Stimulated activated CD8-positive, alpha-beta memory T cell treated with anti-CD3 and anti-CD28 coated beads, Interleukin-4, amount 100 ng/mL, for 4 hours (primary cell): Measurements from ENCODE around the gene SEMA4D.

Source experiments
- DNase-seq, 2 donors: peaks; one replicate each; pipeline ENCODE4 v3.0.0-alpha.2; 2020; ENCODE audit warnings: low read depth in 2 of 2, low spot score in 1 of 2

SEMA4D gene

GRCh38 chr9:89497978-89498851 is at the start of gene SEMA4D:
SEMA4D (minus strand) TSS chr9:89498113; CDS start chr9:89405456, 92,657 bp downstream.
- no peak for DNase-seq

- no peak for DNase-seq
These were observed 49.1 kb upstream of the SEMA4D start for GRCh38 chr9:89547000-89547399.

- no peak for DNase-seq
These were observed 46.4 kb upstream of the SEMA4D start for GRCh38 chr9:89544279-89544661.

DNA sequence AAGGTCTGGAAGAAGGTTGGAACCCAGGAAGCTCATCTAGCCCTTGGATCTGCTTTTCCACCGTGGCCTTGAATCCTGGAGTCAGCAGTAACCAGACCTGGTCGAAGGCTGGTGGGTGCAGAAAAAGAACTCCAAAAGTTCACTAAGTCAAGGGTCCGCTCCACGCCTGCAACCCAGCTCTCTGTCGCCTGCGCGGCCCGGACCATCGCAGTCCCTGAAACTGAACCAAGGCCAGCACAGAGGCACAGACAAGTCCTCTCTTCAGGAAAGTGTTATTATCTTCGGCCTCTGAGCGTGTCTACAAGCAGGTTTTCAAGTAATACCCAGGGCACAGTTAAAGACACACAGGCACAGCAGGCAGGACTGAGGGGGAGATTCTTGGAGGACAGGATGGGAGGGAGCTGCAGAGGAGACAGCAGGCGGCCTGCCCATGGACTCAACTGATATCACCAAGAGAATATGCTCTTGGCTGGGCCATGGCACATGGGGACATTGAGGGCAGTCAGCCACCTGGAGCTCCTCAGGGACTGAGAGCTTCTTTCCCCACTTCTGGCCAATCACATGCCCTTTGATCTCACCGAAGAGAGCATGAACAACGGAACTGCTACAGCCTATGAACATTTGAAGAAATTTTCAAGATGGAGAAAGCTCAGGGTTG is 45.8 kb upstream of the SEMA4D start:
- DNase-seq, result no peak

- no peak for DNase-seq
These were observed 45.2 kb upstream of the SEMA4D start for GRCh38 chr9:89543111-89543510.

DNA sequence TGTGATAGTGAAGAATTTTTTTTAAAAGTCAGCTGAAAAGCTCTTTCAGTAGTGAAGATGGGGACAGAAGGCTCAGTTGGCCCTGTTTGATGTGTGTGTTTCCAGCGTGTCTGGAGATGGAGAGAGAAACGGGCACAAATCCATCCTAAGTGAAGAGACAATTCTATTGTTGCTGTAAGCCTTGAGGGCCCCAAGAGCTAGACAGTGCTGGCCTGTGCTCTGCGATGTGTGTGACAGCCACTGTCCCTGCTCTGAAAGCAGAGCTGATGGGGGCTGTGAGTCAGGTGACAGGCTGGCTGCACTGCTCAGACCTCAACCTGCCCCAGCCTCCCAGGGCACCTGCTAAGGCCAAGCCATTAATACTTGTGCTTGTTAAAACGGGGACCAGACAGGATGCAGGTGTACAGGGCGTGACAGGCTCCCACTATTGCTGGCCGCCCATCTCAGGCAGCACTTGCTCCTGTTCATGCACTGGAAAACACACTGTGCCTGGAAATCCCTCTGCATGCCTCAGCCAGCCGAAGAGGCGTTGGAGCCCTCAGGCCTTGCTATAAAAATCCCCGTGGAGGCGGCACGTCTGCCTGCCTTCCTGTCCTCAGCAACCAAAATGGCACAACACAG is 44.6 kb upstream of the SEMA4D start:
- no peak for DNase-seq

DNA sequence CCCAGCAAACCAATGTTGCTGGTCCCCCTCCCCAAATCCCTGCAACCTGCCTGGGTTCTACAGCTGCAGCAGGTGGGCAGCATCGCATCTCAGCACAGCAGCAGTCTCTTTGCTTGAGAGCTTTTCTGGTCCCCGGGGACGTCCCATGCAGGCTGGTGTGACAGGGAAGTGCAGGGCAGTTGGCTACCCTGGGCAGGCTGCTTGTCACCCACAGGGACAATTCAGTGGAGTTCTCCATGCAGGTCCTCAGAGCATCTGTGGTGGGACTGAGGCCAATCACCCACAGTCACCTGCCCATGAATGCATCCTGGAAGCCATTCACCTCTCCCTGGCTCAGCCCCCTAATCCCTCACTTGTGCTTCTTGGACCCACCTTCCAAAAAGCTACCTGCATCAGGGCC is 43.9 kb upstream of the SEMA4D start:
- no peak for DNase-seq

DNA sequence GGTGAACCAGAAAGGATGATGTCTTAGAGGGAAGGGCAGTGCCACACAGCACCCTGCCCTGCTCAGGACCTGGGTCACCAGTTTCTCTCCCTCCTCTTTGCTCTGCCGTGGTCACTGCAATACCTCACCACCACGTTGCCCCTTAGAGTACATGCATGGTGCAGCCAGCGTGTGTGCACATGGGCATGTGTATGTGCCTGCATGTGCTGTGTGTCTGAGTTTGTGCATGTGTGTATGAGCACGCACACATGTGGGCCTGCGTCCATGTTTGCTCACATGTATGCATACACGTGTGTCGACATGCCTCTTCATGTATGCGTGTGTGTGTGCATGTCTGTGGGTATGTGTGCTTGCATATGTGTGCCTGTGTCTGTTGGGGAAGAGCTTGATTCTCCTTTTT is 41.5 kb upstream of the SEMA4D start:
- no peak for DNase-seq

- DNase-seq, result no peak
These were observed 41.0 kb upstream of the SEMA4D start for GRCh38 chr9:89538871-89539270.

GRCh38 chr9:89537166-89537565 is 39.3 kb upstream of the SEMA4D start:
- no peak for DNase-seq

GRCh38 chr9:89536600-89536999 is 38.7 kb upstream of the SEMA4D start:
- no peak for DNase-seq

DNA sequence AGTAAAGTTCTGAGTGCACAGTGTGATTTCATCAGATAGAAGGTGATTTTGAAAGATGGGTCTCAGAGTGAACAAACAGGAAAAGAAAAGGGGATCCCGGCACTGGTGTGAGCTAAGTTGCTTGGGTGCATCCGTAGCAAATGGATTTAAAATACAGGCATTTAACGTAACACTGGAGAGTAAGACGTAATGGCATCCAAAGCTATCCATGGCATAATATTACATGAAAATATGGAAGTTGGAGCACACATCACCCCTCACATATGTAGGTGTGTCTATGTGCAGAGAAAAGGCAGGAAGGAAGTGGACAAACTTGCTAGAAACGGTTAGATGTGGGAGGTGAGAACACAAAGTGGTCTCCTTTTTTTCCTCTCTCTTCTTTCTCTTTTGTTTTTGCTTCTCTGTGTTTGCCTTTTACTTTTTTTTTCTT is 38.2 kb upstream of the SEMA4D start:
- DNase-seq, result no peak

DNA sequence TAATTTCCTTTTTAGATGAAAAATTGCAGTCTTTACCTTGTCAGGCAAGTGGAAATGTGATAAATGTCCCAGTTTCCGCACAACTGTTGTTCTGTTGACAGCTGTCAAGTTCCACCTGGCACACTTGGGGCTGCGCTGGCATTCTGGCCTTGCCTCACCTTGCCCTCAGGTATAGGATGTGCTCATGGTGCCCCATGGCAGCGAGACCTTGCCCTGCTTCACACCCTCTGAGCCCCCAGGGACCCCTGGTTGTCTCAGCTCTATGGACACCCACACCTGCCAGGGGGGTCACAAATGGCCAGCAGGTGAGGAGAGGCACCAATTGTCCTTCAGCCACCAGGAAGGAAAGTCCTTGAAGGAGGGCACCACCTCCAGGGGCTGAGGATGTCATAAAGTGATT is 37.5 kb upstream of the SEMA4D start:
- no peak for DNase-seq

DNA sequence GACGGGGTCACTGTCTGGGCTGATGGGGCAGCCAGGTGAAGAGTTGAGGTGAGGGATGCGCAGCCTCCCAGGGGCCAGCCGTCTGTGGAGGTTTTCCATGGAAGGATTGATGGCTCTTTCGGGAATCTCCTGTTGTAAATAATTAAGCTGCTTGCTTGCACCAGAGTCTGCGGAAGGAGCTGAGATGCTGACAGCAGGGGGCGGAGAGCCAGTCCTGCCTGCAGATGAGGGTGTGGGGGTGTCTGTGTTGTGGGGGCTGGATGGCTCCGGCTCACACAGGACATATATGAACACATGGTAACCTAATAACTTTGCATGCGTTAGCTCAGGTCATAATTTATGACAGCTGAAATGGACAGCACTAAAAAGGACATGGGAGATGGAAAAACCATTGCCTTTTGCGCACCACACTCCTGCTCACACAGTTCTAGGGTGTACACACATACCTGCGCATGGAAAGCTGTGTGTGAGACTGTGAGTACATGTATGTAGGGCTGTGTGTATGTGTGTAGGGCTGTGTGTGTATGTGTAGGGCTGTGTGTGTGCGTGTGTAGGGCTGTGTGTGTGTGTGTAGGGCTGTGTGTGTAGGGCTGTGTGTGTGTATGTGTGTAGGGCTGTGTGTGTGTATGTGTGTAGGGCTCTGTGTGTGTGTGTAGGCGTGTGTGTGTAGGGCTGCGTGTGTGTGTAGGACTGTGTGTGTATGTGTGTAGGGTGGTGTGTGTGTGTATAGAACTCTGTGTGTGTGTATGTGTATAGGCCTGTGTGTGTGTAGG is 36.8 kb upstream of the SEMA4D start:
- DNase-seq, result no peak

DNA sequence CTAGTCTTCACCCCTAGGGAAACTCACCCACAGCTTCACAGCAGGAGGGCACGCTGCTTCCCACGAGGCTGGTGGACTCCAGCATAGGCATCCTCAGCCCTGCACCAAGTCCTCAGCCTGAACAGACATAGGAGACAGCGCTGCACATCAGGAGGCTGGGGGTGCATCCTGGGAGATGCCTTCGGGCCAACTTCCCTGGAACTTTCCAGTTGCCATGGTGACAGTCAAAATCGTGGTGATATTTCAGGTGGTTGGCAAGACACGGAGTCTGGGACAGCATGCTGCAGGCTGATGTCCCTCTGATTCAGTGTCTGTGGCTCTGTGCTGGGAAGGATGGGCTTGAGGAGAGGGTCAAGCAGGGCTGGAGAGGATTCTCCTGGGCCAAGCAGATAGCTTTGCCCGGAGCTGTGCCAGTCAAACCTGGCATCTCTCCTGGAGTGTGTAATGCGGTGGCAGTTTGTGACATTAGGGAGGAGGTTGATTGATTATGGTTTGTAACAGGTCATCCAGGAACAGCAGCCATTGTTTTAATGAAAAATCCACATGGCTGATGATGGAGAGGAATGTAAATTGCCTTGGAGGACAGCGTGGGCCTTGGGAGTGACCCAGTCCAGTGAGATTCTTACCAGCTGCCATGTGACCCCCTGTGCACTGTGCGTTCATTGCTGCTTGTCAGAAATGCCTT is 35.6 kb upstream of the SEMA4D start:
- no peak for DNase-seq

DNA sequence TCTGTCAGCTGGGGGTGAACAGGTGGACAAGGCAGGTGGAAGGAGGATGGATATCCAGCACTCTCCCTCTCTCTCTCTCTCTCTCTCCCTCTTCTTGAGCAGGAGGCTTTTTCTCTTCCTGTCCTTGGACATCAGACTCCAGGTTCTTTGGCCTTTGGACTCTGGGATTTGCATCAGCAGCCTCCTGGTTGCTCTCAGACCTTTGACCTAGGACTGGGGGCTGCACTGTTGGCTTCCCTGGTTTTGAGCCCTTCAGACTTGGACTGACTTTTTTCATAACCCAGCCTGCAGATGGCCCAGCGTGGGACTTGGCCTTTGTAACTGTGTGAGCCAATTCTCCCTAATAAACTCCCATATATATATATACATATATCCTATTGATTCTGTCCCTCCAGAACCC is 35.0 kb upstream of the SEMA4D start:
- no peak for DNase-seq

- DNase-seq, result no peak
These were observed 34.6 kb upstream of the SEMA4D start for GRCh38 chr9:89532478-89532877.

GRCh38 chr9:89531766-89532165 is 33.9 kb upstream of the SEMA4D start:
- DNase-seq, result no peak

DNA sequence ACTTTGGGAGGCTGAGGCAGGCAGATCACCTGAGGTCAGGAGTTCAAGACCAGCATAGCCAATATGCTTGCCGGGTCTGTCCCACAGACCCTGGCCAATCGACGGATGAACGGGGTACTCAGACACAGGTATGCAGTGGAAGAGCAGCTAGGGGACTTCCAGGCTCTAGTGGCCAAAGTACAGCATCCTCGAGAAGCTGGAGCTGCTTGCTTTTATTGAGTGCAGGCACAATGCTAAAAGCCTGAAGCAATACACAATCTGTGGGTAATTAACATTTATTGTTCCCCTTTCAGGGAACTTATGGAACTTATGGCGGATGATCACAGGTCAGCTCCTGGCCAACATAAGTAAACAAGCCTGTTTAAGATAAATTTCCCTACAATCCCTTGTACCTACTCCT is 32.8 kb upstream of the SEMA4D start:
- DNase-seq, result no peak

DNA sequence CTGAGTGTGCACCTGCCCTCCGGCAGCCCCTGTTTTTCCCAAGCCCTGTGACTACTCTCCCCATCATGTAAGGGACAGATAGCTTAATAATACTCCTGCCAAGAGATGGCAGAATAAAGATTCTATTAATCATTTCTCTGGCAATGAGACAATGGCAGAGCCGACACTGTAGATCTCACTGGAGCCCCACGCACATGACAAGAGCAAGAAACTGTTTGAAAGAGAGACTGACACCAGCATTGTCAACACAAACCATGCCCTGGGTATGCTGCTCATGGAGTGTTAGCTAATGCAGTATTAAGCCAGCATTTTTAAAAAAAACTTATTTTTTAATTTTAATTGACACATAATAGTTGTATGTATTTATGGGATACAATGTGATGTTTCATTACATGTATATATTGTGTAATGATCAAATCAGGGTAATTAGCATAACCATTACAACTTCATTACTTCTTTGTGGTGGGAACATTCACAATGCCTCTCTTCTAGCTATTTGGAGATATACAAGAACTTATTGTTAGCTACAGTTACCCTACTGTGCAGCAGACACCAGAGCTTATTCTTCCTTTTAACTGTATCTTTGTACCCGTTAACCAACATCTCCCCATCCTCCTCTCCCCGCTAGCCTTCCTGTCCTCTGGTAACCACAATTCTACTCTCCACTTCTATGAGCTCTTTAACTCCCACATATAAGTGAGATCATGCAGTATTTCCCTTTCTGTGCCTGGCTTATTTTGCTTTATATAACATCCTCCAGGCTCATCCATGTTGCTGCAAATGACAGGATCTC is 31.5 kb upstream of the SEMA4D start:
- DNase-seq, result no peak
